Stomach (tissue), 4 donors: ENCODE data around the gene ANLN.

ENCODE experiments used
- EP300 ChIP-seq: sonication (generic); formaldehyde crosslinking; IDR thresholded peaks from one replicate; pipeline ENCODE4 v1.6.1; 2017; ENCODE audit warnings: antibody characterized with exemption
- POLR2AphosphoS5 ChIP-seq, 3 donors: sonication (generic); formaldehyde crosslinking; IDR thresholded peaks; one replicate each; pipeline ENCODE4 v1.6.1; 2016; ENCODE audit warnings: antibody characterized with exemption in 3 of 3
- TF ChIP-seq, protein P1 (sequence below), 7 experiments: fragments of 450-650 bp in 4 of 7; fragments of 200-600 bp in 3 of 7; sonication (generic) in 3 of 7; IDR thresholded peaks; one replicate each; pipeline ENCODE4 v1.5.1; 2016 to 2019; ENCODE audit warnings: antibody characterized with exemption in 7 of 7, control low read depth in 2 of 7, mild to moderate bottlenecking in 1 of 7

GRCh38 chr7:36422072-36422471 is 32.4 kb downstream of the ANLN start:
- TF ChIP-seq POLR2AphosphoS5 (IDR thresholded peaks at IDR 0.05), result no peak
- TF ChIP-seq EP300, result no peak
- TF ChIP-seq, protein P1, sequence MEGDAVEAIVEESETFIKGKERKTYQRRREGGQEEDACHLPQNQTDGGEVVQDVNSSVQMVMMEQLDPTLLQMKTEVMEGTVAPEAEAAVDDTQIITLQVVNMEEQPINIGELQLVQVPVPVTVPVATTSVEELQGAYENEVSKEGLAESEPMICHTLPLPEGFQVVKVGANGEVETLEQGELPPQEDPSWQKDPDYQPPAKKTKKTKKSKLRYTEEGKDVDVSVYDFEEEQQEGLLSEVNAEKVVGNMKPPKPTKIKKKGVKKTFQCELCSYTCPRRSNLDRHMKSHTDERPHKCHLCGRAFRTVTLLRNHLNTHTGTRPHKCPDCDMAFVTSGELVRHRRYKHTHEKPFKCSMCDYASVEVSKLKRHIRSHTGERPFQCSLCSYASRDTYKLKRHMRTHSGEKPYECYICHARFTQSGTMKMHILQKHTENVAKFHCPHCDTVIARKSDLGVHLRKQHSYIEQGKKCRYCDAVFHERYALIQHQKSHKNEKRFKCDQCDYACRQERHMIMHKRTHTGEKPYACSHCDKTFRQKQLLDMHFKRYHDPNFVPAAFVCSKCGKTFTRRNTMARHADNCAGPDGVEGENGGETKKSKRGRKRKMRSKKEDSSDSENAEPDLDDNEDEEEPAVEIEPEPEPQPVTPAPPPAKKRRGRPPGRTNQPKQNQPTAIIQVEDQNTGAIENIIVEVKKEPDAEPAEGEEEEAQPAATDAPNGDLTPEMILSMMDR (IDR thresholded peaks at IDR 0.05), result no peak
